CD4-positive, alpha-beta T cell treated with Interleukin-12 subunit alpha and Interleukin-12 subunit beta, for 1 hour (primary cell): ENCODE data around the gene FMNL2.
A peak's percentile ranks its signal among the peaks of the same experiment; 100 is the strongest.

Source experiments
- DNase-seq: peaks from one replicate; pipeline ENCODE4 v3.0.0-alpha.2; 2020

FMNL2 gene

GRCh38 chr2:152588998-152589397, 254.0 kb downstream of the FMNL2 start:
- DNase-seq: no peak

- DNase-seq: no peak
Observed at GRCh38 chr2:152594022-152594766, 259.2 kb downstream of the FMNL2 start.

GRCh38 chr2:152594792-152595191, 259.8 kb downstream of the FMNL2 start:
- no peak for DNase-seq

GRCh38 chr2:152598975-152599759, 264.2 kb downstream of the FMNL2 start:
- no peak for DNase-seq

- DNase-seq: no peak
Observed at GRCh38 chr2:152600051-152600657, 265.2 kb downstream of the FMNL2 start.

- no peak for DNase-seq
Observed at GRCh38 chr2:152600697-152601096, 265.7 kb downstream of the FMNL2 start.

- DNase-seq: no peak
Observed at GRCh38 chr2:152602750-152603149, 267.8 kb downstream of the FMNL2 start.

- DNase-seq: no peak
Observed at GRCh38 chr2:152603166-152603565, 268.2 kb downstream of the FMNL2 start.

- DNase-seq: no peak
Observed at GRCh38 chr2:152606081-152606480, 271.1 kb downstream of the FMNL2 start.

GRCh38 chr2:152606941-152607340, 272.0 kb downstream of the FMNL2 start:
- no peak for DNase-seq

GRCh38 chr2:152607793-152608300, 272.9 kb downstream of the FMNL2 start:
- no peak for DNase-seq

- DNase-seq: no peak
Observed at GRCh38 chr2:152609154-152609553, 274.2 kb downstream of the FMNL2 start.

- no peak for DNase-seq
Observed at GRCh38 chr2:152609699-152610098, 274.7 kb downstream of the FMNL2 start.

GRCh38 chr2:152611458-152612231, 276.7 kb downstream of the FMNL2 start:
- peak; percentile 8 for DNase-seq

- DNase-seq: no peak
Observed at GRCh38 chr2:152613235-152613634, 278.3 kb downstream of the FMNL2 start.

- DNase-seq: no peak
Observed at GRCh38 chr2:152615177-152615576, 280.2 kb downstream of the FMNL2 start.

GRCh38 chr2:152617456-152618192, 282.6 kb downstream of the FMNL2 start:
- DNase-seq: no peak

GRCh38 chr2:152618193-152618564, 283.2 kb downstream of the FMNL2 start:
- no peak for DNase-seq

GRCh38 chr2:152620208-152620607, 285.2 kb downstream of the FMNL2 start:
- no peak for DNase-seq

- no peak for DNase-seq
Observed at GRCh38 chr2:152620985-152621384, 286.0 kb downstream of the FMNL2 start.

- DNase-seq: no peak
Observed at GRCh38 chr2:152622219-152622618, 287.2 kb downstream of the FMNL2 start.

GRCh38 chr2:152623076-152623740, 288.2 kb downstream of the FMNL2 start:
- DNase-seq: no peak
